HG03066 (cell line): ENCODE results near the gene RIGI.
"Not testable (repeated sequence)": the region's sequence is repeated elsewhere in the genome, so short reads cannot be mapped to it uniquely, and the experiment has no call there.

Experiments
- ATAC-seq: cut with Tn5 transposase; IDR thresholded peaks from one replicate; pipeline ENCODE4 v1.9.1; 2021; ENCODE audit warnings: low read depth; ENCODE audit not compliant: unreplicated experiment

Gene RIGI

DNA sequence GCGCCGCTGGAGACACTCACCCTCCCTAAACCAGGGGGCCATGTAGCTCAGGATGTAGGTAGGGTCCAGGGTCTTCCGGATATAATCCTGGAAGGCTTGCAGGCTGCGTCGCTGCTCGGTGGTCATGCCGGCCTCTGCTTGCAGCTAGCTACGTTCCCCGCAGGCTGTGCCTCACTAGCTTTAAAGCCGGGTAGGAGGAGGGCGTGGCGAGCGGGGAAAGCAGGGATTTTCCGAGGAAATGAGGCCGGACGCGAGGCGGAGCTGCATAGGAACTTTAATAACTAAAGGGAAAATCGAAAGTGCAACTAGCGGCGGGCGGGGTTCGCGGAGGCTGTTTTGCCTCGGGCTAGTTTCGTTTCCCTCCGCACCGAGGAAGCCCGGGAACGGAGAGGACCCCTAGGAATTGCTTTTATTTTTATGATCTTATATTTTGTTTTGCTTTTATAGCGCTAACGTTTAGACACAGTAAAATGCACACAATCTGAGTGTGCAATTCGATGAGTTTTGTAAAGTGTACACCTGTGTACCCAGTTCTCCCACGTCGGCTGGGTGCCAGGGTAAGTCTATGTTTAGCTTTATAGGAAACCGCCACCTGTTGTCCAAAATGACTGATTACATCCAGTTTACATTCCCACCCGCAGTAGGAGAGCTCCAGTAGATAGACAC is at the start of gene RIGI:
TSS of gene RIGI (minus strand) at position 156 of the 666 bp plus-strand sequence. CDS start at position 126, 30 bp downstream.
- peak; percentile 56 for ATAC-seq

DNA sequence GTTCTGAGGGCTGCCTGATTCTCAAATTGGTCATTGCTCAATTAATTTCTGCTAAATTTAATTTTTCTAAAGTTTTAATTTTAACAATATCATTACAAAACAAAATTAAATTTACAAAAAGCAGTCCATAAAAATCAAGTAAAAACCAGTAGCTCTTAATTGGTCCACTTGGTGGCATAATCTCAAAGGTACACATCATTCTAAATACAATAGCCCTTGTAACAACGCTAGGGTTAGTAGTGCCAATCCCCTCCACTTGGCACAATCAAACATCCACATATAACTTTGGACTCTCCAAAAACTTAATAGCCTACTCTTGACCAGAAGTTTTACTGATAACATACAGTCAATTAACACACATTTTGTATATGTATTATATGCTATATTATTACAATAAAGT is 48.9 kb upstream of the RIGI start:
- ATAC-seq: no peak

DNA sequence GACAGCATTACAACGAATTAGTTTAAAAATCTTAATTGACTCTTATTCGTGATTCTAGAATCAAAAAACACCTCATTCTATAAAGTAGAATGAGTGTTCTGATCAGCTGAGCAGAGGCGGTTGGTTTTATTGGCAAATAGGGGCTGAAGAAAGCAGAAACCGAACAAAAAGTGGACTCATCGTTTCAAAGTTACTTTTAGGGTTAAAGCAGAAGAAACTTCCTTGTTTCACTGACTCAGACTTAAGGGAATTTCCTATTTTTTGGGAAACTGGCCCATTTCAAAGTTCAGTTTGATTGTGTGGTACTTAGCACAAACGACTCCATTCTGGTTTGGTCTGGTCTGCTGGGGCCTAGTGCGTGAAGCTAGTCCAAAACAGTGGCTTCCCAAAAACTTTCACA is 47.8 kb upstream of the RIGI start:
- no peak for ATAC-seq

DNA sequence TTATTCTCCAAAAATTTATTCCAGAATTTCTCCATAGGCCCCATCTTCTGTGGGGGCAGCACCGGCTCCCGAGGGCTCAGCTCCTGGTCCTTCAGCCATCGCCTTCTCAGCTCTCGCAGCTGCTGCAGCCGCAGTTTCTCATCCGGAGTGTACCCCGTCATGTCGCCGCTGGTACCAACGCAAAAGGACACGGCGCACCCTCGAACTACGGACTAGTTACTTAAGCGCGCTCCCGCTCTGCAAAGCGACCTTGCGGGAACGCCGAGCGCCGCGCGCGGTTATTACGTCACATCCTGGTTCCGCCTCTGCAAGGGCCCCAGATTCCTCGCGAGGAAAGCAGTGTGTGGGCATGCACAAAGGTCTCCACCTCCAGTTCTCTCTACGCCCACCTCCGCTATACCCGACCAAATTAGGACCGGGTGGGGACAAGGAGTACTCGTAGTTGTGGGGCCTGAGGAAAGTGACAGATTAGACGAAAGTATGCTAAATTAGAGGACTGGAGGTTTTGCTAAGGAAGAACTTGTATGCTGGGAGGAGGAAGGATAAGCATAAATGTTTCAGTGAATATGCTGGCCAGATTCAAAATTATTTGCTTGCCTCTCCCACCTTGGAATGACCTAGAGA is 47.0 kb upstream of the RIGI start, which contains the start of gene NDUFB6:
TSS of gene NDUFB6 (minus strand) at position 260 of the 624 bp plus-strand sequence. CDS start at position 161, 99 bp downstream.
- peak; percentile 87 for ATAC-seq

GRCh38 chr9:32571969-32572899 is 46.2 kb upstream of the RIGI start:
- peak; percentile 85 for ATAC-seq

DNA sequence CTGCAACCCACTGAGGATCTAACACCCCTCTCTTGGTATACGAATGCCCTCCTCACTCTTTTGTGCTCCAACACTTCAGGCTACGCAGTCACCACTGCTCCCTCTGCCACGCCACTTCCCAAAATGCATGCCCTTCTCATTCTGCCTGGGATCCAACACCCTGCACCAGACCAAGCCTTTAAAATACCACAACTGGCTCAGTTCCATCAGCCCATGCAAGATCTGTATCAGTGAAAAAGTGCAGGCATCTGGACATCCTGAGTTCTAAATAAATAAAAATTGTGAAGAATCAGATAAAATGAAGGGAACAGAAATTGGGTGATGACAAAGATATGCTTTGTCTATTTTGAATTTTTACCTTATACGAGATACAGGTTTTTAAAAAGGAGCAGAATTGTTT is 44.3 kb upstream of the RIGI start:
- ATAC-seq: no peak

- ATAC-seq: no peak
Observed at GRCh38 chr9:32566770-32567169, 40.8 kb upstream of the RIGI start.

GRCh38 chr9:32565967-32566366 is 40.0 kb upstream of the RIGI start:
- no peak for ATAC-seq

GRCh38 chr9:32558408-32558934 is 32.5 kb upstream of the RIGI start:
- ATAC-seq: no peak

GRCh38 chr9:32554591-32554990 is 28.6 kb upstream of the RIGI start:
- no peak for ATAC-seq

- no peak for ATAC-seq
Observed at GRCh38 chr9:32554107-32554506, 28.1 kb upstream of the RIGI start.

DNA sequence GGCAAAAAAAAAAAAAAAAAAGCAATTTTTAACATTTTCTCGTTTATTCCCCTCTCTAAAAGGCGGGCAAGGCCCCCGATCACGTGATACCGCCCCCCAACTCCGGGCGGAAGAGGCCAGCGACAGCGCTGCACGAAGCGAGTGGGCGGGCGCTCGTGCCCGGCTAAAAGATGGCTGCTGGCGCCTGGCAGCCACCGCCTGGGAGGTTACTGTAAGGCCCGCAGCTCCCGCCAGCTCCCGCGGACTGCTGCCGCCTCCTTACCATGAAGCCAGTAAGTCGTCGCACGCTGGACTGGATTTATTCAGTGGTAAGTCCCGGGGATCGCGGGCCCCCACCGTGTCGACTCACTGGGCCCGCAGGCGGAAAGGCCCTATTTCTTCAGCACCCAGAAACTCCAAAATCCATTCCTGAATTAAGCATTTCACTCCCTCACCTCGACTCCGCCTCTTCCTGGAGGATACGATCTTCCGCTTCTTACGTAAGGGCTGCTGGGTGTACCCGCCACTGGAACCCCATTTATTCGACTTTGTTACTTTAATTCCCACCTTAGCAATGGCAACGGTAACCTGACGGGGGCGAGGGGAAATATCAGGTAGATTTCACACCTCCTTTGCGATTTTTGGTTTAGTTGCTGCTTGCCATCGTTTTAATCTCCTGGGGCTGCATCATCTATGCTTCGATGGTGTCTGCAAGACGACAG is 26.3 kb upstream of the RIGI start, which contains the start of the genes SMIM27 and TOPORS:
TSS of gene SMIM27 (plus strand) at position 156 of the 701 bp plus-strand sequence. CDS start at position 264, 108 bp downstream.
TSS of gene TOPORS (minus strand) at position 415 of the 701 bp plus-strand sequence. CDS start at position 265, 150 bp downstream.
- peak; percentile 64 for ATAC-seq

DNA sequence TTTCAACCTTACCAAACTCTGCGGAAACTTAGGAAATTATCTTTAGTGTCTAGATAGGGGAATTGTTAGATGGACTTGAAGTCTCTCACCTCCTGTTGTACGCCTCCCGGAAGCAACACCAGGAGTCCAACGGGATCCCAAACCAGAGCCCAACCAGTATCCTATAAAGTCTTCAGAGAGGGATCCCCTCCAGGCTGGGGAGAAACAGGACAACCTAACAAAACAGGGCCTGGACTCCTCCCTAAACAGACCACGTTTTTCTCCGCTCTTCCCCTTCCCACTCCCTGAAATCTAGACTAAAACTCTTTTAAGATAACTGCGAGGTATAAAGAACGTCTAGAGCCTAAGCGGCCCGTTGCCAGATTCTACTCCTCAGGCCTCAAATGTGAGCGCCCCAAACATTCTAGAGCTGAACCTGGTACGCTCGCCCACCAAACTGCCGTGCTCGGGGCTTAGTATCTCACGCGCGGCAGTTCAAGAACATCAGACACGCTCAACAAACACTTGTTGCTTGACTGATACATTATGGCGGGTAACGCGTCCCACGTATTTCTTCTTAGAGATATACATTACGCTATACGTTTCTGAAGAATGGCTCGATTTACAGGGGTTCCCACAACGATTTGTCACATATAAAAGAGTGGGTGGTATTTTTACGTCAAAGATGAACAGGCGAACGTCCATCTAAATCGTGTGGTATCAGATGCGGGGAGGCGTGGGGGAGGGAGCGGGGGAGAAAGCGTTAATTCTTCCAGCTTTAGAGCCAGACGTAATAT is 25.5 kb upstream of the RIGI start:
- peak; percentile 10 for ATAC-seq

- ATAC-seq: peak; percentile 57
Observed at GRCh38 chr9:32550562-32551275, 24.7 kb upstream of the RIGI start.

GRCh38 chr9:32550150-32550561 is 24.2 kb upstream of the RIGI start:
- ATAC-seq: no peak

GRCh38 chr9:32548213-32548612 is 22.2 kb upstream of the RIGI start:
- not testable (repeated sequence) for ATAC-seq

- ATAC-seq: no peak
Observed at GRCh38 chr9:32545884-32546283, 19.9 kb upstream of the RIGI start.

DNA sequence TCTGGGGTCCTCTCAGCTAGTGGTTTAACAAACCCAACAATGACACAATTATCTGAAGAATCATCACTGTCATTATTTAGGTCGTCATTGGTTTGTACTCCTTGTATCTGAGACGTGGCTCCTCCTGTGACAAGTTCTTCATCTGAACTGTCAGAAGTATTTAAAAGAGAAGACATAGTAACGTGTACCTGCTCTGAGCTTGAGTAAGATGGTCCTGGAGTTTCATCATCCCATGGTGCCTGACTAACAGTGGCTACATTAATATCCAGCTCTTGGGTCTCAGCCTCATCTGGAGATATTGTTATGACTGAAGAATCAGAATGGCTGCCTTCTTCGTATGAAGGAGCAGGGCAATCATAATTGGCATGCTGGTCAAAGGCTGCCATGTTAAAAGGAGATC is 17.1 kb upstream of the RIGI start:
- ATAC-seq: no peak

DNA sequence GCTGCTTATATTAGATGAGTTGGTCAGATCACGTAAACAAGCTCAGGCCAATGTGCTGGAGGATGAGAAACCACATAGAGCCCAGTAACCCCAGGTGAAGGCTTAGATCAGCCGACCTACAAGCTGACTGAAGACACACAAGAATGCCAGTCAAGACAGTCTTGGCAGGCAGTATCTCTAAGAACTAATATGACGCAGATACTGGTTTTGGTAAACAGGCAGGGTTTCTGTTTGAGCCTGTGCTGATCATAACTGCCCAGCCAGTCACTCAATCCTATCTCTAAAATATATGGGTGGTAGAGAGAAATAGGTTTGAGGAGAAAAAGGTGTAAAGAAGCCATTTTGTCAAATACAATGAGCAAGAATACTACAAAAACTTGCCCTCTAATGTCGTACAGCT is 7.8 kb upstream of the RIGI start:
- ATAC-seq: no peak
